Ureter (tissue), 1 donor: Measurements from ENCODE around the gene GIPC3. TPM values are rescaled to one million over a fixed set of nuclear protein-coding genes. Genes with fewer than 3 reads are reported as not detected.

ENCODE experiments used
- DNase-seq: peaks from one replicate; pipeline ENCODE4 v3.0.0-alpha.2; 2020; ENCODE audit warnings: low spot score
- total RNA-seq: library from RNA; stranded (reverse); gene quantifications from one replicate; pipeline ENCODE4 v1.2.4, GENCODE V29; 2023
- donor health status: DM: yes; HTN: yes; CAD: no.

The GIPC3 gene
- 2.4 TPM for total RNA-seq

- no peak for DNase-seq
These were observed at the start of gene GIPC3 for GRCh38 chr19:3585301-3586126. Gene GIPC3 (plus strand): TSS chr19:3585478. CDS start chr19:3585598, 120 bp downstream.

DNA sequence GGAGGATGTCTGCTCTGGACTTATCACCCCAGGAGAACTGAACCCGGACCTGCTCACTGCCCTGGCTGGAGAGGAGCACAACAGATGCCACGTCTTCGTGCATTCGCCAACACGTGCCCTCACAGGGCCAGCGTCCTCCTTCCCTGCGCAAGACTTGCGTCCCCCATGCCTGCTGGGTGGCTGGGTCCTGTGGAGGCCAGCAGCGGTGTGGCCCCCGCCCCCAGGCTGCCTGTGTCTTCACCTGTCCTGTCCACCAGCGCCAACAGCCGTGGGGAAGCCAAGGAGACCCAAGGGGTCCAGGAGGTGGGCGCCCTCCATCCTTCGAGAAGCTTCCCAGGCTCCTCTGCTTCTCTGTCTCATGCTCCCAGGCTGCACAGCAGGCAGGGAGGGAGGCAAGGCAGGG is 49.7 kb upstream of the GIPC3 start:
- DNase-seq = no peak

DNA sequence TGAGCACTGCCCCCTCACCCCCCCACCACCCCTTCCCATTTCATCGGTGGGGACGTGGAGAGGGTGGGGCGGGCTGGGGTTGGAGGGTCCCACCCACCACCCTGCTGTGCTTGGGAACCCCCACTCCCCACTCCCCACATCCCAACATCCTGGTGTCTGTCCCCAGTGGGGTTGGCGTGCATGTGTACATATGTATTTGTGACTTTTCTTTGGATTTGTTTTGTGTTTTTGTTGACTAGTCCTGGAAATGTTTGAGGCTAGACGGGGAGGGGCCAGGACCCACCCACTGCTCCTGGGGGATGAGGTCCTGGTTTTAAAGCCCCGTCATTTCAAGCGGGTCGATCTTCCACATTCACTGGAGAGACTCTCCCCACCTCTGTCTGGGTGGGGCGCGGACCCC is 49.3 kb upstream of the GIPC3 start:
- DNase-seq = no peak

- no peak for DNase-seq
These were observed 48.7 kb upstream of the GIPC3 start for GRCh38 chr19:3536429-3537100.

GRCh38 chr19:3537101-3537437 is 48.2 kb upstream of the GIPC3 start:
- DNase-seq = no peak

DNA sequence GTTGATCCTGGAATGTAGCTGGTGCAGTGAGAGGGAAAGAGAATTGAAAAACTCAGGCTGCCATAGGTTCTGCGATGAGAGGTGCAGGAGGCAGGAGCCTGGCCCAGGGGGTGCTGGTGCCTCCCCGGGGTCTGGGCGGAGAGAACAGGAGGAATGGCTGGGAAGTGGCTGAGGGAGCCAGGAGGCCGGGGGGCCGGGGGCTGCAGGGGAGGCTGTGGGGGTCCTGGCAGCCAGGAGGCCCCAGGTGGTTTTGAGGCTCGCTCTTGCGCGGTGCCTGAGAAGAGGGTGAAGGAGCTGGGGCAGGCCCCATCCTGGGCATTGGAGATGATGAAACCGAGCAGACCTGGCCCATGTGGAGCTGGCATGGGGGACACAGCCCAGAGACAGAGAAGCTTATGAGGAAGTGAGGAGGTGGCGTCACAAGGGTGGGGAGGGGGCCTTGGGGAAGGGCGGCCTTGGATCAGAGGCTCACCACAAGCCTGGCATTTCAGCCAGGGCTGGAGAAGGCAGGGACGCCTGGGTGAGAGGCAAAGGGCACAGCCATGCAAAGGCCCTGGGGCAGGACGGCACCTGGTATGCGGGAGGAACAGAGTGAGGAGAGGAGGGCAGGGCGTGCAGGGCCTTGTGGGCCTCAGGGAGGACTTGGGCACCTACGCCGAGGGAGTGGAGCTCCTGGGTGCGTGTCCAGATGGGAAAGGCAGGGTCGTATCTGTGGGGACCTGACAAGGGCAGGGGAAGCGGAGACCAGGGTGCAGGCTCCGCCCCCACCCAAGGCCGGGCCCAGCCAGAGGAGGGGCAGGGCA is 47.6 kb upstream of the GIPC3 start:
- DNase-seq = no peak

DNA sequence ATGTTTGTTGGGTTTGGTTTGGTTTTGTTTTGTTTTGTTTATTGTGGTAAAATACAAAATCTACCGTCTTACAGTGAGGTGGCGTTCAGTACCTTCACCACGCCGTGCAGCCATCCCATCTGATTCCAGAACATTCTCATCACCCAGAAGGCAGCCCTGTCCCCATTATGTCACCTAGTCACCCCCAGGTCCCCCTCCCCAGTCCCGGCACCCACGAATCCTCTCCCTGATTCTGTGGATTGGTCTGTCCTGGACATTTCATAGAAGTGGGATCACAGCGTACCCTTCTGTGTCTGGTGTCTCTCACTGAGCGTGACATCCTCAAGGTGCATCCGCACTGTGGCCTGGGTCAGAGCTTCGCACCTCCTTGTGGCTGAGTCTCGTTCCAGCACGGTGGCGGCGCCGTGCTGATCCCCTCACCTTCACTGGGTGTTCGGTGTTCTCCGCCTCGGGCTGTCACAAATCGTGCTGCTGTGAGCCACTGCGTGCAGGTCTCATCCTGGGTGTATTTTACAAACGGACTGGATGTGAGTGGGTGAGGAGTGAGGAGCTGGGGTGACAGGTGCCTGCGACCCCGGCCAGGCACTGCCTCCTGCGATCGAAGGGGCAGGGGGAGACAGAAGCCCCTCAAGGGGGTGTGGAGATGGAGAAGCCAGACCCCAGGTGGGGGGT is 46.9 kb upstream of the GIPC3 start:
- DNase-seq = no peak

DNA sequence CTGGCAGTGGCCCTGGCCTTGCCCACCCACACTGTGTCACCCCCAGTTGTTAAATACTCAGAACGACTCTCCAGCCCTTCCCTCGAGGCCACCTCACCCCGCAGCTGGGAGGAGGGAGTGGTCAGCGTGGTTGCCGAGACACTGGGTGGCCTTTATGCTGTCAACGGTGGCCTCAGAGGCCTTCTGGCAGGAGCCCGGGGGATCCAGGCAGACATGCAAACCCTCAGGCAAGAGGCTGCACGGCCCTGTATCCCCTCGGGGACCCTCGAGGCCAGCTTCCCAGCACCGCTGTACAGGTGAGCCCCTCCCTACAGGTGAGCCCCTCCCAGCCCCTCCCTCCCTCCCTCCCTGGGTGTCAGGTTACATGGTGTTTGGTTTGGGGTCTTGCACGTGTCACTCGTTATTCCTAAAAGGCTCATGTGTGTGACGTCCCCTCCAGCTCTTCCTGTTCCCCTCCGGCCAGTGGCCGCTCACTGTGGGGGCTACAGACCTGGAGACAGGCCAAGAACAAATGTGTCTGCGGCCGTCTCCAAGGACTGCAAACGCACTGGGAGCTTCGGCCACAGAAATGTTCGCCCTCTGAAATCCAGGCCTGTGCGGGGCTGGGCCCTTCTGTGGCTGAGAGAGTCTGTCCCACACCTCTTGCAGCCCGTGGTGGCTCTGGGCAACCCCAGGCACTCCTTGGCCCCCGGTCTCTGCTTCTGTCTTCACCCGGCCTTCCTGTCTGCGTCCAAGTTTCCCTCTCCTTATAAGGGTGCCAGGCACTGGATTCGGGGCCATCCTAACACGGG is 46.1 kb upstream of the GIPC3 start, which contains the start of gene TEKTIP1:
Gene TEKTIP1 (plus strand): TSS at position 210 of the 791 bp plus-strand sequence. CDS start 4 bp downstream, at position 214.
- DNase-seq = no peak

DNA sequence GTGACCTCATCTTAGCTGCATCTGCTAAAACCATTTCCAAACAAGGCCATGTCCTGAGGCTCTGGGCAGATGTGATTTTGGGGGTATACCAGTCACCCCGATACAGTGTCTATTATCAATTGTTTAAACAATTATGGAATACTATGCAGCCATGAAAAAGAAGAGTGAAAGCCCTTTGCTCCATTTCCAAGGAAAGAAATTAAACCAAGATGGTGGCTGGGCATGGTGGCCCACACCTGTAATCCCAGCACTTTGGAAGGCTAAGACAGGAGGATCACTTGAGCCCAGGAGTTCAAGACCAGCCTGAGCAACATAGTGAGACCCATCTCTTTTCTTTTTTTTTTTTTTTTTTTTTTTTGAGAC is 45.5 kb upstream of the GIPC3 start:
- no peak for DNase-seq

- no peak for DNase-seq
These were observed 41.9 kb upstream of the GIPC3 start for GRCh38 chr19:3543150-3544057.

DNA sequence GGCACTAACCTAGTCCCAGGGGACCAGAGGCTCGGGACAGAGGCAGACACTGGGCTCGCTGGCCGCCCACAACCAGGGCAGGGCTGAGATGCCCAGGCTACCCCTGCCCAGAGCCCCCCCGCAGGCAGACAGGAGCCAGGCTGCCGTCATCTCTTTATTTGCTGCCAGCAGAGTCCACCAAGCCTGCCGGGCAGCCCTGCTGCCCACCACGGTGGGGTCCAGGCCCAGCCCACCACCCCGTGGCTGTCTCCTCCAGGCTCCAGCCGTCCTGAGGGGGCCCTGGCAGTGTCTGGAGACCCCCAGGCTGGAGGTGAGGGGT is 41.3 kb upstream of the GIPC3 start:
- no peak for DNase-seq

GRCh38 chr19:3544742-3545668 is 40.3 kb upstream of the GIPC3 start:
- peak; percentile 74 for DNase-seq

- DNase-seq = no peak
These were observed 39.6 kb upstream of the GIPC3 start for GRCh38 chr19:3545669-3546034.

DNA sequence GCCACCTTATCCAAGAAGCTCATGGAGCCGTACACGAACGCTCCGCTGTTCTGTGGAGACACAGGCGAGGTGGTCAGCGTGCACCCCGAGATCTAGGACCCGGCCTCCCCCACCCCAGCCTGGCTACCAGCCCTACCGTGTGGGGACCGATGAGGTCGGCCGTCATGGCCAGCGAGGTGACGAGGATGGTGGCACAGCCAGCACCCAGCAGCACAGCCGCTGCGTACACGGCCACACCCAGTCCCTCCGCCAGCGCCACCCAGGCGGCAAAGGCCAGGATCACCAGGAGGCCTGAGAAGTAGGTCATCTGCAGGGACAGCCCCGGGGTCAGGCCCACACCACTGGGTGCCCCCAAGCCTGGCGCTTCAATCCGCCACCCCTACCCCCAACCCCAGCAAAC is 39.2 kb upstream of the GIPC3 start:
- no peak for DNase-seq

GRCh38 chr19:3547301-3547731 is 38.0 kb upstream of the GIPC3 start:
- no peak for DNase-seq

GRCh38 chr19:3547767-3548282 is 37.5 kb upstream of the GIPC3 start:
- DNase-seq = no peak

- no peak for DNase-seq
These were observed 36.7 kb upstream of the GIPC3 start for GRCh38 chr19:3548606-3549005.

DNA sequence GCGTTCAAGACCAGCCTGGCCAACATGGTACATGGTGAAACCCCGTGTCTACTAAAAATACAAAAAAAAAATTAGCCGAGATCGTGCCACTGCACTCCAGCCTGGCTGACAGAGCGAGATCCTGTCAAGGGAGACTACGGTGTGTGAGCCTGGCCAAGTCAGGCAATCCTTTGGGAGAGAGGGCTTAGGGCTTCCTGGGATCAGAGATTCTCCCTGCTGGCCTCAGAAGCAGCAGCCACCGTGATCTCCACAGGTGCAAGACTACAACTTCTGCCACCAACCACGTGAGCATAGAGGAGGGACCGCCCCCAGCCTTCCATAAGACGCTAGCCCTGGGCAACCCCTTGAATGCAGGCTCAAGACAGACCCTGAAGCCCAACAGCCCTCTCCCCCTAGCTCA is 35.5 kb upstream of the GIPC3 start:
- no peak for DNase-seq
